Keratinocyte (primary cell): ENCODE measurements around the gene CAPN15. TPM values are rescaled to one million over a fixed set of nuclear protein-coding genes. Genes with fewer than 3 reads are reported as not detected.

Experiments
- DNase-seq: peaks from one replicate; pipeline ENCODE4 v3.0.0-alpha.2; 2011; ENCODE audit warnings: low read depth, missing footprints, low spot score
- FAIRE-seq: peaks from 2 replicates; lab custom pipeline; 2011; peaks lifted over from hg19 to GRCh38; lab: Jason Lieb, UNC
- H2AFZ ChIP-seq: 2 replicates; pipeline ENCODE4 v1.6.0; 2012; ENCODE audit warnings: low read length, control low read depth, inconsistent platforms; ENCODE audit not compliant: control insufficient read depth
- H3K27ac ChIP-seq: 2 replicates; pipeline ENCODE4 v1.5.1; 2011; ENCODE audit warnings: low read length; ENCODE audit not compliant: control insufficient read depth, insufficient read depth
- H3K27me3 ChIP-seq: 3 replicates; pipeline ENCODE4 v1.6.0; 2011; ENCODE audit warnings: low read length; ENCODE audit not compliant: control insufficient read depth, insufficient read depth; ENCODE audit errors: extremely low read depth
- H3K36me3 ChIP-seq, 2 experiments: 2 replicates in 1 of 2; 3 replicates in 1 of 2; pipeline ENCODE4 v1.5.1; 2011; ENCODE audit warnings: low read length in 2 of 2, mild to moderate bottlenecking in 1 of 2; ENCODE audit not compliant: control insufficient read depth in 2 of 2, insufficient read depth in 2 of 2; ENCODE audit errors: extremely low read depth in 1 of 2
- H3K4me1 ChIP-seq: 3 replicates; pipeline ENCODE4 v1.5.1; 2011; ENCODE audit warnings: low read length; ENCODE audit not compliant: control insufficient read depth, insufficient read depth; ENCODE audit errors: extremely low read depth
- H3K4me2 ChIP-seq: 3 replicates; pipeline ENCODE4 v1.6.0; 2011; ENCODE audit warnings: low read depth, low read length; ENCODE audit not compliant: control insufficient read depth, insufficient read depth; ENCODE audit errors: extremely low read depth
- H3K4me3 ChIP-seq, 3 experiments: fragments of 200-600 bp in 1 of 3; sonication (generic) in 1 of 3; 2 replicates in 2 of 3; 3 replicates in 1 of 3; pipeline ENCODE4 v1.5.1; 2011 to 2016; ENCODE audit warnings: low read length in 3 of 3, mild to moderate bottlenecking in 3 of 3, control low read depth in 2 of 3, inconsistent platforms in 1 of 3, low read depth in 1 of 3, mixed read lengths in 1 of 3, mixed run types in 1 of 3, moderate library complexity in 1 of 3; ENCODE audit not compliant: control insufficient read depth in 2 of 3, insufficient read depth in 2 of 3; ENCODE audit errors: extremely low read depth in 1 of 3
- H3K79me2 ChIP-seq: 2 replicates; pipeline ENCODE4 v1.6.0; 2012; ENCODE audit warnings: low read length; ENCODE audit not compliant: control insufficient read depth, insufficient read depth
- H3K9ac ChIP-seq: 3 replicates; pipeline ENCODE4 v1.6.0; 2011; ENCODE audit warnings: low read length; ENCODE audit not compliant: control insufficient read depth, insufficient read depth; ENCODE audit errors: extremely low read depth
- H3K9me1 ChIP-seq: 3 replicates; pipeline ENCODE4 v1.6.0; 2011; ENCODE audit warnings: low read length; ENCODE audit not compliant: control insufficient read depth, insufficient read depth; ENCODE audit errors: extremely low read depth
- H3K9me3 ChIP-seq: 2 replicates; pipeline ENCODE4 v1.5.1; 2012; ENCODE audit warnings: low read depth, low read length; ENCODE audit not compliant: control insufficient read depth
- H4K20me1 ChIP-seq: 3 replicates; pipeline ENCODE4 v1.6.0; 2011; ENCODE audit warnings: low read length; ENCODE audit not compliant: control insufficient read depth, insufficient read depth; ENCODE audit errors: extremely low read depth
- EZH2 ChIP-seq: IDR thresholded peaks from one replicate; pipeline ENCODE4 v1.6.1; 2012; ENCODE audit warnings: inconsistent platforms, mild to moderate bottlenecking, low read length, moderate library complexity
- dilution Hi-C: fragments of 300-500 bp; cut with MboI; formaldehyde crosslinking; loops from one replicate; pipeline ENCODE4 v1.7.0; 2020; ENCODE audit warnings: low sequenced_read_pairs; ENCODE audit not compliant: extremely low pct_ligation_motif_present
- polyA plus RNA-seq, 5 experiments: library from polyadenylated mRNA; depleted of rRNA in 3 of 5; stranded (reverse) in 3 of 5; stranded (forward) in 1 of 5; unstranded in 1 of 5; fragments of >200 nt; gene quantifications; 1 replicate in 1 of 5; 2 replicates in 3 of 5; 3 replicates in 1 of 5; pipeline versions ENCODE4 v1.2.1 to v1.2.3, GENCODE V29; 2011 to 2012; ENCODE audit warnings: missing spikeins in 2 of 5, low read depth in 1 of 5, low replicate concordance in 1 of 5
- TF ChIP-seq, protein P1 (sequence below), 3 experiments: IDR thresholded peaks in 1 of 3; conservative IDR thresholded peaks in 1 of 3; optimal IDR thresholded peaks in 1 of 3; 2 replicates in 2 of 3; 3 replicates in 1 of 3; pipeline versions ENCODE3 to v1.5.1; 2011; ENCODE audit warnings: low read length in 3 of 3, mild to moderate bottlenecking in 3 of 3, moderate library complexity in 2 of 3, control low read depth in 1 of 3, inconsistent platforms in 1 of 3; ENCODE audit not compliant: insufficient read depth in 2 of 3; ENCODE audit errors: extremely low read depth in 1 of 3

CAPN15 gene
- polyA plus RNA-seq, 1 donor (not counting 4 experiments of a cell fraction or from before 2014, with no cell fraction given): 7.9 TPM

DNA sequence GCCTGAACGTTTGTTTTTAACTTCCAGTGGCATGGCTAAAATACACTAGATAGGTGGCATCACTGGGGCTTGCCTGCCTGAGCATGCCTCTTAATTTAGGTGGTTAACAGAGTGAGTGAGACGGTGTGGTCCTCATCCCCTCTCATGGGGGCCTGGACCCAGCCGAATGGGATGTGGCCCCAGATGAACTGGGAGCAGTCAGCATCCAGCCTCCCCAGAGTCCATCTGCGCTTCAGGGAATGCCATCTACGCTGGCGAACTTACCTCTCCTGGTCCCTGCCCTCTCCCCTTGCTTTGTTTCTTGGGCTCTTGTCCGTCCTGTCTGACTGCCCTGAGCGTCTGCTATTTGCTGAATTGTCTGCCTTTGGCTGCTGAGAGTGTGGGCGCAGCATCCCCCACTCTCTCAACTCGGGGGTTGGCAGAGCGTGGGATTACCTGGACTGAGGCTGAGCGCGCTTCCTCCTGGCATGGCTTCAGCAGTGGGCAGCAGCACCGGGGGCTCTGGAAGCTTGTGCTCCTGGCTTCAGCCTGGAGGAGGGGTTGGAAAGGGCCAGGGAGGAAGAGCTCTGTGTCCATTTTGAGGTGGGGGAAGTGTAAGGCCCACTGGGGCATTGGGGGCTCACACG is 64.5 kb downstream of the CAPN15 start:
- Histone ChIP-seq H3K9me1 (peaks cover 12% of the 10 kb centered on the region), H4K20me1 (peaks cover 46% of the 10 kb centered on the region), H3K27me3 (no peaks in the 10 kb centered on the region), H2AFZ (no peak overlapping the region), H3K79me2 (peaks cover 43% of the 10 kb centered on the region), H3K4me2 (peak overlapping the region; percentile 50), H3K27ac (no peak overlapping the region), H3K9ac (no peak overlapping the region), H3K4me3 (peak overlapping the region in 1 of 3 experiments; percentile 37), H3K4me1 (peaks cover 57% of the 10 kb centered on the region), H3K9me3 (no peaks in the 10 kb centered on the region), H3K36me3 (peaks cover 0 to 1% of the 10 kb centered on the region in 2 experiments)
- no peak for DNase-seq
- no peak for FAIRE-seq
- dilution Hi-C loops: no loop called here
- no peak for TF ChIP-seq EZH2
- TF ChIP-seq, protein P1, sequence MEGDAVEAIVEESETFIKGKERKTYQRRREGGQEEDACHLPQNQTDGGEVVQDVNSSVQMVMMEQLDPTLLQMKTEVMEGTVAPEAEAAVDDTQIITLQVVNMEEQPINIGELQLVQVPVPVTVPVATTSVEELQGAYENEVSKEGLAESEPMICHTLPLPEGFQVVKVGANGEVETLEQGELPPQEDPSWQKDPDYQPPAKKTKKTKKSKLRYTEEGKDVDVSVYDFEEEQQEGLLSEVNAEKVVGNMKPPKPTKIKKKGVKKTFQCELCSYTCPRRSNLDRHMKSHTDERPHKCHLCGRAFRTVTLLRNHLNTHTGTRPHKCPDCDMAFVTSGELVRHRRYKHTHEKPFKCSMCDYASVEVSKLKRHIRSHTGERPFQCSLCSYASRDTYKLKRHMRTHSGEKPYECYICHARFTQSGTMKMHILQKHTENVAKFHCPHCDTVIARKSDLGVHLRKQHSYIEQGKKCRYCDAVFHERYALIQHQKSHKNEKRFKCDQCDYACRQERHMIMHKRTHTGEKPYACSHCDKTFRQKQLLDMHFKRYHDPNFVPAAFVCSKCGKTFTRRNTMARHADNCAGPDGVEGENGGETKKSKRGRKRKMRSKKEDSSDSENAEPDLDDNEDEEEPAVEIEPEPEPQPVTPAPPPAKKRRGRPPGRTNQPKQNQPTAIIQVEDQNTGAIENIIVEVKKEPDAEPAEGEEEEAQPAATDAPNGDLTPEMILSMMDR (optimal IDR thresholded peaks at IDR 0.05 in 1 of 3, IDR thresholded peaks at IDR 0.05 in 1 of 3, conservative IDR thresholded peaks at IDR 0.05 in 1 of 3; ENCODE audit: extremely low read depth in 1 of 3, insufficient read depth in 2 of 3, low read length in 3 of 3): no peak

DNA sequence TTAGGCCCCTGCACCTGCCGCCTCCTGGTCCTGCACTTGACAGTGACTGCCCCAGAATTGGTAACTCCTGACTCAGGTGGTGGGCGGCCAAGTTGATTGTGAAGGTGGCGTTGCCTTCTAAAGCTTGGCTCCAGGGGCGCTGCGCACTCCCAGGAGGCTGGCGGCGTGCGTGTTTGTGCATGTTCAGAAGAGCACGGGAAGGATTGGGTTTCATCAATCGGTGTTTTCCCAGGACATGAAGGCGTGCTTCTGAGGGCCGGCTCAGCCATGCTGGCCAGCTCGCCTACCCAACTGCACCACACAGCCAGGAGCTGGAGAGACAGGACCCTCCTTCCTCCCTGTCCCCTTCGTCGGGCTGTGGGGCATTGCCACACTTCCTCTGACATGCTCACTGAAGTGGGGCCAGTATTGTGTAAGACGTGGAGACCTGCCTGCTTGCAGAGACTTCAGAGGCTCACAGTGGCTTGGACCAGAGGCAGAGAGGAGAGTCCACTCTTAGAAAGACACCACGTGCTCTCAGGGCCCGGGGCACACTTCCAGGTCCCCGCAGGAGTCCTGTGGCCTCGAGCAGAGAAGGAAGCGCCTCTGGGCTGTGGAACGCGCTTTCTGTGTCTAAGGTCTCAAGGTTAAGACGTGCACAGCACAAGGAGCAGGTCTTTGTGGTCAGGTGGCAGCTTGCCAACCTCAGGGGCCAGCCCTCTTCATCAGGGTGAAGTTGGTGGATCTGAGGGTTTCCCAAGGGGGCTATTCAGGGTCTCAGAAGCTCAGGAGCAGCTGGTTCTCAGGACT is 65.2 kb downstream of the CAPN15 start:
- peaks cover 46% of the 10 kb centered on the region for H4K20me1 ChIP-seq
- peak; percentile 81 for FAIRE-seq

More for the DNA sequence above, 65.2 kb downstream of the CAPN15 start:
- Histone ChIP-seq H3K4me2 (peak overlapping the region; percentile 67), H3K9ac (peak overlapping the region; percentile 70), H3K27me3 (no peaks in the 10 kb centered on the region), H3K27ac (peak overlapping the region; percentile 81), H2AFZ (no peak overlapping the region), H3K36me3 (peaks cover 0 to 1% of the 10 kb centered on the region in 2 experiments), H3K9me3 (no peaks in the 10 kb centered on the region), H3K4me3 (peak overlapping the region in 2 of 3 experiments; percentile 9 to 53), H3K79me2 (peaks cover 45% of the 10 kb centered on the region), H3K4me1 (peaks cover 51% of the 10 kb centered on the region), H3K9me1 (peaks cover 12% of the 10 kb centered on the region)
- DNase-seq: peak; percentile 61
- dilution Hi-C loops: no loop called here
- TF ChIP-seq EZH2: no peak
- TF ChIP-seq, protein P1 (optimal IDR thresholded peaks at IDR 0.05 in 1 of 3, IDR thresholded peaks at IDR 0.05 in 1 of 3, conservative IDR thresholded peaks at IDR 0.05 in 1 of 3; ENCODE audit: extremely low read depth in 1 of 3, insufficient read depth in 2 of 3, low read length in 3 of 3): peak; percentile 84 to 92 (median 89)
